NCI-H2107 treated with DMSO at 0.1 percent for 48 hours (cell line): ENCODE data around the gene DOK6.

Source experiments
- DNase-seq: peaks from one replicate; lab custom pipeline; 2025; ENCODE audit not compliant: unreplicated experiment; lab: John Stamatoyannopoulos, UW

The DOK6 gene

DNA sequence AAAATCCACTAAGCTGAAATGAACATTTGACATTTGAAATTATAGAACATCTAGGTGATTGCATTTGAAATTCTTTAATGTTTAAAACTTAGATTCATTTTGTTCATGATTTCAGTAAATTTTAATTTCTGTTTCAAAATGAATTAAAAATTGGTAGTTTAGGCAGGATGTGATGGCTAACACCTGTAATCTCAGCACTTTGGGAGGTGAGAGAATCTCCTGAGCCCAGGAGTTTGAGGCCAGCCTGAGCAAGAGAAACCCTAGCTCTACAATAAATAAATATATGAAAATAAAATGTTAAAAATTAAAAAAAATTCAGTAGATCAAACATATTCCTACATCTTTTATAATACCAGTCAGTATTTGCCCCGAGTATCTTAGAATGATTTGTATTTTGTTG lies 330.0 kb downstream of the DOK6 start:
- no peak for DNase-seq

DNA sequence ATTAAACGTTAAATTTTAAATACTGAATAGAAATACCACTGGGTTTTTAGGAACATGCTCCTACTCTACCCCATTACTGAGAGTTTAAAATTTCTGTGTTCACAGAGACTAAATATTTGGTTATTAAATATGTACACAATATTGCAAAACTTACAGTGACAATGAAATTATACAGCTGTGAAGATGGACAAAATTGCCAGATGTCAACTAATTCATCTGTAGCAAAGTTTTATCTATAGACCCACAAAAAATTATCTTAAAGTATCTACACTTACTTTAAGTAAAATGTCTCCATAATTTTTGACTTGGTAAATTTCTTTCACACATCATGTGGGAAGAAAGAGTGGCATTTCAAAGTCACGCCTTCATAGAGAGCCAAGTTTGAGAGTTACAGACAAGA lies 333.8 kb downstream of the DOK6 start:
- no peak for DNase-seq

DNA sequence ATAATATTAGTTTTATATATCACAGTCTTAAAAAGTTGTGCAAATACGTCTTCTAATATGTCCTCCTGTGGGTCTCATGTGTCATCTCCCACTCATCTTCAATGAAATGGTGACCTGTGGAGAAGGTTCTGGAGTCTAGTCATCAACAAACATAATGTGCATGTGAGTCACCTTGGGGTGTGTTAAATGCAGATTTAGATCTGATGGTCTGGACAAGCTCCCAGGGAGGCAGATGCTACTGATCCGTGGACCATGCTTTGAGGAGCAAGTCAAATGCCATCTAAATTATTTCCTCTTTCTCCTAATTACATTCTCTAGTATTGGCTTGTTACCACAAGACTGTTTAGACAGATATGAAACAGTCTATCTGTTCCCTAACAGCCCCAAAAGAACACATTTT lies 336.0 kb downstream of the DOK6 start:
- no peak for DNase-seq

DNA sequence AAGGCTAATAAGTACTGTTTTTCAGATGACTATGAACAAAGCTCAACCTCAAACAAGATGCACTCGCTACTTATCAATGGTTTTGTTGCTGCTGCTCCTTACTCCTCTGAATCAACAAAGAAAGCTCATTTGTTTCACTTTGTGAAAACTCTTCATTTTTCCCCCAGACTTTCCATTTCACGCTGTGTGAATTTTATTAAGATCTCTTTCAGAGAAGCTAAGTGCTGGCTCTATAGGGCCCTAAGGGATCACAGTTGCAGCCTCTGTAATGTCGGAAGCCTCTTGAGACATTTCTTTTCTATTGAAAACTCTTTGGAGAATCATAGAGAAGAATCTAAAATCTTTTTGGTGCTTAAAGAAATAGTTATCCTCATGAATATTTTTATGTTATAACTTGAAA lies 337.2 kb downstream of the DOK6 start:
- DNase-seq: no peak

DNA sequence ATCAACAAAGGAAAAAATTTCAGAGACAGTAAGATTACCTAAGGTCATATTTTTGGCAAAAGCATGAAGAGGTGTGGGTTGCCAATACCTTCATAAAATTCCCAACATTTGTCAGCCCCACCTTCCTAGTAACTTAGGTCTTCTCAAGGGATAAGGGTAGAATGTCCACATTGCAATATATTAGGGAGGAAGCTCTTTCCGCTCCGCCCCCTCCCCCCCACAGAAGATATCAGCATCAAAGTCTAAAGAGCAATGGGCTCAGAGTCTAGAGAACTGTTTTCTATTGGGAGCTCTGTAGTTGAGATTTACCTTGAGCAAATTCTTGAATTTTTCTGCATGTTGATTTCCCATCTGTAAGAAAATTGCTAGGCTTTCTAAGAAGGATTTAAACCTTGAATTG lies 346.7 kb downstream of the DOK6 start:
- no peak for DNase-seq

DNA sequence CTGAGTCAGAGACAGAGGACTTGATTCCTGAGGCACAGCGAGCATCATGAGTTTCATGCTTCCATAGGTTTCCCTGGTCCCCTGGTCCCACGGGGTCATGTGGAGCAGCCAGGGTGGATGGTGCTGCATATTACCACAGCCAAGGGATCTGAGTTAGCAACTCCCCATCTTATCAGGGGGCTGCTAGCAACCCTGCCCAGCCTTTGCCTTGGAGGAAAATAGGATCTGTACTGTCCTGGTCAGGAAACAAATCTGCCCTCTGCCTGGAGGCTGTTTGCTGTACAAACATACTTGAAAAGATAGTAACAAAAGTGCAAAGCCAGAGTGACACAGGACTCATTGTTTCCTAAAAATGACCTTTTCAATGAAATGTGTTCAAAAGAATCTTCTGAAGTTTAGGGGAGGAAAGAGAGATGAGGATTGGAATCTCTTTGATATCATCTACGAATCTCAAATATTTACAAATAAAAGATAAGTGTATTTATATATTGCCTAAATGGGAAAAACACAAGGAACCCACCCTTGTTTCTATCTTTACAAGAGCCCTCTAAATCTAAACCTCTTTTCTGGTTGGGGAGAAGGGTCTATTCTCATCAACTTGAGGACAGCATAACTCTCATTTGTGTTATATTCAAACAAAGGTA lies 352.2 kb downstream of the DOK6 start:
- DNase-seq: no peak

DNA sequence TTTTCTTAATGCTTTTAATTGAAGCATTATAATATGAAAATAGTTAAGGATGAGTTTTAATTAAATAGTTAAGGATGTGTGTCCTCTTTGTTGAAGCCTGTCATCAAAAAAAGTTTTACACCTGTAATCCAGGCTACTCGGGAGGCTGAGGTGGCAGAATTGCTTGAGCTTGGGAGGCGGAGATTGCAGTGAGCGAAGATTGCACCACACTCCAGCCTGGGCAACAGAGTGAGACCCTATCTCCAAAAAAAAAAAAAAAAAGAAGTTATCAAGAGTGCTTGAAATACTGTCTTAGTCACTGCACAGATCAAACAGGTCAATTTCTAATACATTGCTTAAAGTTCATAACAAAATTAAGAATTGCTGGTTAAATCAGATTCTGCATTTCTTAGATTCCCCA lies 353.4 kb downstream of the DOK6 start:
- no peak for DNase-seq

DNA sequence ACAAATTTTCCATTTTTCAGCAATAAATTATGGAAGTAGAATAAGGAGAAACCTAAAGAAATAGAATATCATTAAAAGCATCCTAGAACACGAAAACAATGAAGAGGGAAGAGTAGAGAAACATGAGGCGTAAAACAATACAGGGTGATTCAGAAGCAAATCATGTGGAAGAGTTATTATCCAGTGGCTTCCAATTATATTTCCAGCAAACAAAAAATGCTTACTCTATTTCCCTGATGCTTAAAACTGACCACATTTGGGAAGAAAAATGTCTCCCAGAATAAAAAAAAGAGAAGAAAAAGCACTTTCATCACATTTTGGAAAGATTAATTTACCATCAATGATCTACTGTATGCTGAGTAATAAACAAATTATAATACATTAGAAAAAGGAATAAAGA lies 354.4 kb downstream of the DOK6 start:
- no peak for DNase-seq

DNA sequence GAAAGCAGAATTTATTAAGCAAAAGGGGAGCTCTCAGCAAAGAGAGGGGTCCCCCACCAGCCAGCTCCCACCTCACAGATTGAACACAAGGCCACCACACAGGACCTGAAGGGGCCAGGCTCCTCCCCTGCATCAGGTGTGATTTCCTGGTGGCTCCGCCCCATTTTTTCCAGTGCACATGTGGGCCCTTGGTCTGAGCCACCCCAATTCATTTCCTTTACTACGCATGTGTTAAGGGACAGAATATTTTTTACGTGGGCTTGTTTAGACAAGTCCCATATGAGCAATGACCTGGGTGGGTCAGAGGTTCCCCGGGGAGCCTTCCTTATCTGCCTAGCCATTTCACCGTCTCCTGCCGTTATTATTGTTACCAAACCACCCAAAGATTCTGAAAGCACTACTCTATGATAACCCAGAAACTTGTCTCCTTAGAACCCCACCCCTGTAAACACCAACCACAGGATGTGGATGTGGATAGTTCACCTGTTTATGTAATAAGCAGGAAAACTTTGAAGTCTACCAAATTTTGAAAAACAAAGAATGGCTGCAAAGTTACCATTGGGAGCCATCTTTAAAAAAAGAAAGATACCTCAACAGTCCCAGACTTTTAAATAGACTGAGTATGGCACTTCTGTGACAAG lies 355.3 kb downstream of the DOK6 start:
- no peak for DNase-seq

DNA sequence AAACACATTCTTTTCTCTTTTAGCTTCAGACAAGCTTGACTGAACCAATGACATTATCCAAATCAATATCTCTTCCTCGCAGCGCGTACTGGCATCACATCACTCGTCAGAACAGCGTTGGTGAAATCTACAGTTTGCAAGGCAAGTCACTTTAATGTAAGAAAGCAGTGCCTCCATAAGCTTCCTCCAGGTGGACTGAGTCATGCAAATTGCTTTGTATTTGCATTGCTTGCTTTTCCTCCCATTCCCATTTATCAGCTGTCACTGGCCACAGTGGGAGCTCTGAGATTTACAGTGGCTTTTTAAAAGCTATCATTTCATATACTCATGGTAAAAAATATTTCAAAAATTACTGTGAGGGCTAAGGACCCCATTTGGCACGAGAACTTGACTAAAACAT lies 357.0 kb downstream of the DOK6 start:
- no peak for DNase-seq

DNA sequence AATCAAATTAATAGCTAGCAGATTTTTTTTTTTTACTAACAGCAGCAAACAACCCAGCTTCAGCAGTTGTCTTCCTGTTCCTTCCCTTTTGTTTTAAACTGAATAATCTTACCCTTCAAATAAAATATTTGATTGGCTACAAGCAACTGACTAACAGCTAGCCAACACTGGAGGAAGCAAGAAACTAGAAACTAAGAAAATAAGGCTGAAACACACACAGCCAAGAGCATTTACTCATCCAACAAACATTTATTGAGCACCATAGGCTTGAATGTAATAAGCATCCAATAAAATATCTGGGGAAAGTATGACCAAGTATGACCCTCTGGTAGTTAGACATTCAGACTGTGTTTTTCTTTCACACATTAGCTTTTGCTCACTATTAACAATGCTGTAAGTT lies 357.8 kb downstream of the DOK6 start:
- no peak for DNase-seq

DNA sequence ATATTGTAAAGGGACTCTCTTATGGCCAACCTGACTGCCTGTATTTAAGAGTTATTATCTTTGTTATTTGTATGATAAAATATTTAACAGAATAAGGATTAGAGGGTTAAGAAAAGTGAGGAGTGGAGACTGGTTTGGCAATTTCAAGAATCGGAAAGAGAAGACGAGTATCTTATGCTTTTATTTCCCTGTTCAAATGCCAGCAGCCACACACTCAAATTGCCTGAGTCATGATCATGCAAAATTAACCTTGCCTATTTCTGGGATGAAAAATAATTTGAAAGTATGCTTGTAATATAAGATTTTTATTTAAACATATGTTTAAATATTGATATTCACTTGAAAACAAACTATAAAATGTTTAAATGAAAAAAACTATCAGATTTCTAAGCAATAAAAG lies 358.4 kb downstream of the DOK6 start:
- no peak for DNase-seq

DNA sequence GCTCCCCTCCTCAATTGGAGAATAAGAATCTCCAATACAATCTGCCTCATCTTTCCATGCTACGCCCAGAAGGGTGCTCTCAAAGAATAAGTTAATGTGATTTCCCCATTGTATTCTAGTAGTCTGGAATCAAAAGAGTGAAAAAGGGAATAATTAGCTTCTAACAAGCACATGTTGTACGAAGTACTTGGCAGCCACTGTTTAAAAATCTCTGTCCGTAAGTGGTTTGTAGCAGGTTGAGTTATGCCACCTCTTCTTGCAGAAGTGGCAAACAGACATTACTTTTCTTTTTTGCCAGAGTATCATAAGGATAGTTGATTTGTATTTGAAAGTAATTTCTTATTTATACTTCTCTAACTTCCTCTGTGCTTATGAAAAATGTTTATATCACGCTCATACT lies 362.3 kb downstream of the DOK6 start:
- peak; percentile 10 for DNase-seq

DNA sequence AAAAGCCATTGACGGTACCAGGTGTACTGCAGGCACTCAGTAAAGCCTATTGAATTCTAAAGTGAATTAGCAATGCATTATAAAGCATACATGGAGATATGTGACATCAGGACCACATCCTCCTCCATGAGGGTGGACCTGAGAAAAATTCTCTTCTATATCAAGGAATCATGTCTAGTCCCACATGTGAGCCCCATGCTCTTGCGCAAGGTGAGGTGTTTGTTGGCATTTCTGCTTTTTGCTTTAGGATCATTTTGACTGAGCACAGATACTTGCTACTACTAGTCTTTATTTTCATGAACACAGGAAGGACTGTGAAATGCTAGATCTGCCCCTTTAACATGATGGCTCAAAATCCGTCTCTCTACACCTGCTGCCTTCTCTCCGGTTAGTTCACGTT lies 363.1 kb downstream of the DOK6 start:
- DNase-seq: no peak

DNA sequence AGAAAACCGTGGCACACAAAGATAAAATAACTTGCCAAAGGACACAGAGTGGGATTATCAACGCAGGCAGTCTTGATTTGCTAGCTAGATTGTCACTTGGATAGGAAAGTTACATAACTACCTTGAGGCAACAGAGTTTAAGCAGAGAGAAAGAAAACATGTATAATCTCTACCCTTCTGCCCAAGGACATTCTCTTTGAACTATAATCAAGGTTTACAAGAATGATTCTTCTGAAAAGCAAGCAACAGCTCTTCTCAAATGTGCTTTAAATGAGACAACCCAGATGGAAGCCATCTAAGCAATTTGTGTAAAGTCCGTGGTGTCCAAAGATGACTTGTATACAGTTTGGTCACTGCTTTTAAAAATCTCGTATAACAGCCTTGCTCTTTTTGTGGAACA lies 369.6 kb downstream of the DOK6 start:
- no peak for DNase-seq

DNA sequence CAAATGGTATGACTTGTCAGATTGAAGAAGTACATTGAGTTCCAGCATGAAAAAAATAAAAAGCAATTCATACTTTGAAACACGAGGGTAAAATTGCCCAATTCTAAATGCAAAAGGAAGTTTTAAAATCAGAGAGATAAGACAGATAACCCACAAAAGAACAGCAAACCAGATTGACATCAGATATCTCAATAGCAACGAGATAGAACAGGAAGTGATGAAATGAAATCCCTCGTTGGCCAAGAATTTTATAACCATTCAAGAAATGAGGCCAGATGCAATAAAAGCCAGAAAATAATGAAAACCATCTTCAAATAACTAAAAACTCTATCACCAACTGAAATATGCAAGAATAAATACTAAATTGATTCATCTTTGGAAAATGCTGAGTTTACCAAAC lies 374.1 kb downstream of the DOK6 start:
- DNase-seq: no peak

DNA sequence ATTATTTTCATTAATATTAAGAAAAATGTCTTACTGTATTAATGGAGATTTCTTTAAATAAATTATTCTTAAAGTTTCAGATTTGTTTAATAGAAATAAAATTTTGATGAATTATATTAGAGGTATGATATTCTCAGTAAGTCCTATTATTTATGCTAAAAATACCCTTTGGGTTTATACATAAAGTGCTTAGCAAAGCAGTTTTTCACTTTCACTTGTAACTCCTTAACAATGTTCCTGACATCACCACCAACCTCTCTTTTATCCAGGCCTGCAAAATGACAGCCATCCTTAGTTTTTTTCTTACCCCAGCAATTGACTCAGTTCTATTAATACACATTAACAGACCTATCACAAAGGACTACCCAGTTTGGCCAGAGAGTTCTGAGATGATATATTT lies 376.6 kb downstream of the DOK6 start:
- no peak for DNase-seq

DNA sequence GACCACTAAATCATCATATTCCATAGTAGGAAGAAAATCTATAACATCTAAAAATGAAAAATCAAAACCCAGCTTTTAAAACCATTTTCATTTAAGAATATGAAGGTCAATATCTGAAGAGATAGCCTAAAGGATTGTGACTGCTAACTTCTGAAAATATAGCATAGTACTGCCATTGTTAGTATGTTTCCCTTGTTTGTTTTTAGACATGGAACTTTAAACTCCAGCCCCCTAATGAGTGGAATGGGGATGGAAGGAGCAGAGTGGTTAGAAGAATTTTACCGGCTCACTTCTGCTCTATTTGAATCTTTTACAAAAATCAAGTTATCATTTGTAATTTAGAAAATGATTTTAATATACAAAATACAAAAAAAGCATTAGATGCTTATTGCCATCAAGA lies 378.0 kb downstream of the DOK6 start:
- DNase-seq: no peak

DNA sequence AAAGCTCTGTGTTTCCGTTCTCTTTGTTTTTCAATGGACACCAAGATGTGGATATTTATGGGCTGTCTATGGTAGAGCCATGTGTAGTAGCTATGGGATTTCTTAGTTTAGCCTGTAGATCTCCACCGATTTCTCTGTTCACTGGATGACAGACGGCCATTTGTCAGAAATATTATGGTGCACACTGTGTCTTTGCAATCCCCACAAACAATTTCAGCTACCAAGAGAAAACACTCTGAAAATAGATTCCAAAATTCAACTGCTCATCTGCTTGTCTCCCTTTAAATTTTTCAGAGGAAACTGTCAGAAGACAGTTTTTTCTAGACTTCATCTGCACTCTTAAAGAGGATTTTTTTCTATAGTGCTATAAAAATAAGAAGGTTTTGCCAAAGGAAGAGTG lies 380.2 kb downstream of the DOK6 start:
- DNase-seq: no peak

DNA sequence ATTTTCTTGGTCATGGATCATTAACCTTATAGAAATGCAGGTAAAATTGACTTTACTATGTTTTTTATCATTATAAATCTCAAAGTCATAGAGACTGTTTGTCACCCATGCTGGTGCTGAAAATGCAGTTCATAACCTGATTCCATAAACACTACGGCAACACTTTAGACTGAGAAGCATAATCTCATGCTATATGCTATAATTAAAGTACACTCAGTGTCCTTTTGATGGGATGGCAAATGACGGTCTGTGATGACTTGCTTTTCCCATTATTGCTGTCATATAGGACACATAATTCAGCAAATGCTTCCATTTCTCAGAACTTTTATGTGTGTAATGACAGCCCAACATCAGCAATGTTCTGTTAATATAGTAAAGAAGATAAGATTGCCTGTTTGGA lies 384.1 kb downstream of the DOK6 start:
- DNase-seq: no peak

DNA sequence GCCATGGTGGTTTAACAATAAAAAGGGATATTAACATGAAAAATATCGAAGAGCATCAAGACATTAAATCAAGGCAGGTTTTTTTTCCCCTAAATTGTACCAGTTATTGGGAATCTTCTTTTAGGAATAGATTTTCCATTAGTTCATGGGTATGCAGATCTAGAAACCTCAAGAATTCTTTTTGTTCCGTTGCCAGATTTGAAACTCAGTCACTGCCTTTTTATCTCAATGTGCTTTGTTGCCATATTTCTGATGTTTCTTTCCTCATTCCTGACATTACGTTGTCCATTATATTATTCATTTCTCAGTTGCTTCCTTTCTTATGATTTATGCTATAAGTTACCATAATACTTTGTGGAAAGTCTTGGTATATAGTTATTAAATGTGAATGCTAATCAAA lies 384.8 kb downstream of the DOK6 start:
- DNase-seq: no peak

DNA sequence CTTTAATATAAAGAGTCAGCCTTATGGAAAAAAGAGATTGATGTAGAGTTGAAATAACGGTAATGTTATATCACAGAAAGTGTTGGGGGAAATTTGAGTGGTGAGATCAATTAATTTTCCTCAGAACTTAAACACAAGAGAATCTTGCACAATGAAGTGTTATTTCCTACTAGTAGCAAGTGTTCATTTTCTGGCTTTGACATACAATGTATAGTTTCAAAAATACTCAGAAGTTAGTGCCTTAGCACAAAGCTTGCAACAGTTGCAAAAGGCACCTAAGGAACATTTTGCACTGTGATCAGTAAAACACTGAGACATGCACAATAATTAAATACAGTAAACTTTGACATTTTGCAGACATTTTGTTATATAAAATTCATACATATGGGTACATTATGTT lies 385.7 kb downstream of the DOK6 start:
- DNase-seq: no peak

DNA sequence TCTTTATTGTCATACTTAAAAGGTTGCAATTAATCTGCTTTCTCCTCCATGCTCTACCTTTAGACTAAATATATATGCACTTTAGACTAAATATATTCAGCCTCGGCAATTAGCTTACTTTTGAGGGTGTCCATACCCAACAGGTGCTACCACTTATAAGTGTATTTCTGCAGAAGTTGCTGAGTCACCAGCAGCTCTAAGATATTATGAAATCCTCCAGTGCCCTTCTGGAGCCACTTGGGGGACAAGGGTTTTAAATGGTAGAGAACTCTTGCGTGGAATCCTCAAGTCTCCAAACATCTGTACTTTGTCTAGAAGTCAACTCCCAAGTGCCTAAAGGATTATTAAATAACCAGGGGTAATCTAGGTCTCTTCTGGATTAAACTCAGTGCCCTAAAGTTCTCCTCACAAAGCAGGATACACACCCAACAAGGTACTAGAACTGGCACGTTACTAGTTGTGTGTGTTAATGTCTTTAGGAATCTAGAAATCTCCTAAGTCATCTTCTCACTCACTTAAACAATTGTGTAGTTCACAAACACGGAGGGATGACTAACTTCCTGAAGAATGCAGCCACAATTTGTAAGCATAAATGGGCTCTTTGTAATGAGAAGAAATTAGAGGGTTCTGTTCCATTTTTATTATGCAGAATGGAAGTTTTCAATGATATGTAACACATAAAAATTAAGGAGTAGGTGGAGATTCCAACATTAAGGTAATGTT lies 387.3 kb downstream of the DOK6 start:
- no peak for DNase-seq
